ENCODE measurements around the gene MAP7.
"Not testable (repeated sequence)": the region's sequence is repeated elsewhere in the genome, so short reads cannot be mapped to it uniquely, and the experiment has no call there.

MAP7 gene

GRCh38 chr6:136331461-136331860 is 218.8 kb downstream of the MAP7 start:
- DNase-seq, result no peak

- no peak for DNase-seq
Measured at GRCh38 chr6:136330634-136331033, 219.6 kb downstream of the MAP7 start.

GRCh38 chr6:136326038-136326553 is 224.1 kb downstream of the MAP7 start:
- no peak for DNase-seq

GRCh38 chr6:136324686-136325380 is 225.4 kb downstream of the MAP7 start:
- DNase-seq, result no peak

- no peak for DNase-seq
Measured at GRCh38 chr6:136323431-136324112, 226.7 kb downstream of the MAP7 start.

GRCh38 chr6:136319732-136320131 is 230.5 kb downstream of the MAP7 start:
- no peak for DNase-seq

GRCh38 chr6:136318676-136319075 is 231.5 kb downstream of the MAP7 start:
- no peak for DNase-seq

GRCh38 chr6:136317971-136318370 is 232.3 kb downstream of the MAP7 start:
- DNase-seq, result no peak

GRCh38 chr6:136317021-136317694 is 233.1 kb downstream of the MAP7 start:
- DNase-seq, result peak in 1 of 2 donors; percentile 21

GRCh38 chr6:136315594-136315993 is 234.6 kb downstream of the MAP7 start:
- DNase-seq, result no peak

- DNase-seq, result no peak
Measured at GRCh38 chr6:136312975-136313374, 237.2 kb downstream of the MAP7 start.

- DNase-seq, result no peak
Measured at GRCh38 chr6:136309729-136310311, 240.4 kb downstream of the MAP7 start.

GRCh38 chr6:136309171-136309570 is 241.1 kb downstream of the MAP7 start:
- DNase-seq, result no peak

- DNase-seq, result not testable (repeated sequence)
Measured at GRCh38 chr6:136308469-136308868, 241.8 kb downstream of the MAP7 start.

- DNase-seq, result no peak
Measured at GRCh38 chr6:136307351-136307750, 242.9 kb downstream of the MAP7 start.

GRCh38 chr6:136306466-136306865 is 243.8 kb downstream of the MAP7 start:
- DNase-seq, result no peak

- DNase-seq, result no peak
Measured at GRCh38 chr6:136304410-136304809, 245.8 kb downstream of the MAP7 start.

GRCh38 chr6:136303516-136303915 is 246.7 kb downstream of the MAP7 start:
- DNase-seq, result no peak

- no peak for DNase-seq
Measured at GRCh38 chr6:136294621-136295020, 255.6 kb downstream of the MAP7 start.

Data from bone marrow (tissue), 2 donors.